ENCODE measurements around the gene PTPN1. TPM values are rescaled to one million over a fixed set of nuclear protein-coding genes. Genes with fewer than 3 reads are reported as not detected.
A peak's percentile ranks its signal among the peaks of the same experiment; 100 is the strongest.
"Not testable (repeated sequence)": the region's sequence is repeated elsewhere in the genome, so short reads cannot be mapped to it uniquely, and the experiment has no call there.

PTPN1 gene
- total RNA-seq, 1 experiment from 2014 or later: 118 TPM

DNA sequence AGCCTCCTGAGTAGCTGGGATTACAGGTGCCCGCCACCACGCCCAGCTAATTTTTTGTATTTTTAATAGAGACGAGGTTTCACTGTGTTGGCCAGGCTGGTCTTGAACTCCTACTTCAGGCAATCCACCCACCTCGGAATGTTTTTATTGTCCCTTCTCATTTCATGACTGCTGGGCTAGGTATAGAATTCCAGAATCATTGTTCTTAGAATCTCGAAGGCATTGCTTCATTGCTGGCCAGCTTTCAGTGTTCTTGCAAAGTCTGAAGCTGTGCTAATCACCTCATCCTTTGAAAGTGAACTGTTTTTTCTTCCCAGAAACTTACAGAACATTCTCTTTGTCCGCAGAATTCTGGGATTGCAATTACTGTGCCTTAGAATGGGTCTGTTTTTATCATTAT lies 49.0 kb downstream of the PTPN1 start:
- no peak for DNase-seq (ENCODE audit: low read depth, low spot score)
- in situ Hi-C loops (cut with HindIII; ENCODE audit: low pct_unique_long_range_greater_than_20kb, low sequenced_read_pairs): no loop called here

DNA sequence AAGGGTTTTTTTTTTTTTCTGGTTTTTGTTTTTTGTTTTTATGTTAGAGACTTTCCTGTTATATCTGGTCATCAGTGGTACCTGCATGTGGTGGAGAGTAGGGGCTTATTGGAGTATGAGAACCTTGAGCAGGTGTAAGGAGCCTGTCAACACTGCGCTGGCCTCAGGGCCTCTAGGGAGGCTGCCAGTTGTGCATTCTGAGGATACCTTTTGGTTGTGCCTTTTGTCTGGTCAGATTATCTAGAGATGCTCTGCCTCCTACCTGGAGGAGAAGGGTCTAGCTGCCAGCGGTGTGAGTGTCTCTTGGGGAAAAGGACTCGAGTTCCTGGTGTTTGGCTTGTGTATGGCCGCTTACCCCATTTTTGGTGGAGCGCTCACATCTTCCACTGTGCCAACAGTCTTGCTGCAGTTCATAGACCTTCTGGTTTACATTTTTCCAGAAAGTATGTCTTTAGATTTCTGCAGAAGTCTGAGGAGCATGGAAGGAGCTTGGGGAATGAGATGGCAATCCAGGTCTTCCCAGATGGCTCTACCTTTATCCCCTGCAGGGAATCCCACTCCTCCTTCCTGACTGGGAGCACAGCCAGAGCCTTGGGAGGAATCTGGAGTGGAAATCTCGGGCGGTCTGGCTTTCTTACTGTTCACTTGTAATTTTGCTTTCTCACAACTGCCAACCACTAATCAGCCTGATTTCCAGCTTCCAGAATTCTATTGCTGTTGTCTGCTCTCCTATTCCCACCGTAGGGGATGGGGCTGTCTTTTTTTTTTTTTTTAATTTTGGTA lies 49.9 kb downstream of the PTPN1 start:
- no peak for DNase-seq (ENCODE audit: low read depth, low spot score)
- in situ Hi-C loops (cut with HindIII; ENCODE audit: low pct_unique_long_range_greater_than_20kb, low sequenced_read_pairs): no loop called here

DNA sequence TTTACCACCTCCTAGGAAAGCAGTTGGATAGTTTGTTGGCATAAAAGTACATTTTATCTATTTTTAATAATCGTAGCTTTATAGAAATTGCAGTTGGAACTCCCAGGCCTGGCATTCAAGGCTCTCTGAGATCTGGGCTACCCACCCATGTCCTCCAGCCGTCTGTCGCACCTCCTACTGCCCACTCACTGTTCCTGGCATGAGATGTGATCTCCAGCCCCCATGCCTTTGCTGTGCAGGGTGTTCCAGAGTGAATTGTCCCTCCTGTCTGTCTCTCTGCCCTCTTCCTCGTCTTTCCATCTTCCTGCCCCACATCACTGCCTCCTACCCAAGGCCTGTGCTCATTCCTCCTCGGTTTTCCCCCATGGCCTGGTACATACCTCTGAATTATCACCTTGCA lies 50.7 kb downstream of the PTPN1 start:
- in situ Hi-C loops (cut with HindIII; ENCODE audit: low pct_unique_long_range_greater_than_20kb, low sequenced_read_pairs): no loop called here
- no peak for DNase-seq (ENCODE audit: low read depth, low spot score)

DNA sequence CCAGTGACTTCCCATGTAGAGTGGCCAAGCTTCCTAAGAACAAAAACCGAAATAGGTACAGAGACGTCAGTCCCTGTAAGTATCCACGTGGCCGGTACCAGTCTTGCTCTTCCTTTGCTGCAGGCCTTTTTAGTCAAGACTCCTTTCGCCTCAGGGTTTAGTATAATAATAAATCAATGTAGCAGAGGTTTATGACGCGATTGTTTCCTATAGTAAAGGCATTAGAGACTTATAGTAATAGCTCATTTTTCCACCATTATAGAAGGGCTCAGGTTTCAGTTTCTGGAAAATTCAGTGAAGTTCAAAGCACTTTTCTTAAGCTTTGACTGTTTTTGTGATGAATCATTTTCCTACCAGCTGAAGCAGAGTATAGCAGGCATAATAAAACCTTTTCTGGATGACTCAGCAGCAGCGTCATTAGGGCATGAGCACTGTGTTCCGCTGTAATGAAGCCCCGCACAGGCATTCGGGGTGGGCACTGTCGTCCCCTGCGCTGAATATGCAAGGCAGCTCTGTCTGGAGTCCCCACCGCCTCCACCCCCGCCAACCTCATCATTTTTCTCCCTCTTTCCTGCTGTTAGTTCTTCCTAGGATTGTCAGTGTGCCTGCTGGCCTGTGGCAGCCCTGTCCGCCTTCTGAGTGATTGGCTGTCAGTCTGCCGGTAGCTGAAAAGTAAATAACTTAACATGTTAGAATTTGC lies 51.3 kb downstream of the PTPN1 start:
- in situ Hi-C loops (cut with HindIII; ENCODE audit: low pct_unique_long_range_greater_than_20kb, low sequenced_read_pairs): no loop called here
- DNase-seq (ENCODE audit: low read depth, low spot score): peak; percentile 13

DNA sequence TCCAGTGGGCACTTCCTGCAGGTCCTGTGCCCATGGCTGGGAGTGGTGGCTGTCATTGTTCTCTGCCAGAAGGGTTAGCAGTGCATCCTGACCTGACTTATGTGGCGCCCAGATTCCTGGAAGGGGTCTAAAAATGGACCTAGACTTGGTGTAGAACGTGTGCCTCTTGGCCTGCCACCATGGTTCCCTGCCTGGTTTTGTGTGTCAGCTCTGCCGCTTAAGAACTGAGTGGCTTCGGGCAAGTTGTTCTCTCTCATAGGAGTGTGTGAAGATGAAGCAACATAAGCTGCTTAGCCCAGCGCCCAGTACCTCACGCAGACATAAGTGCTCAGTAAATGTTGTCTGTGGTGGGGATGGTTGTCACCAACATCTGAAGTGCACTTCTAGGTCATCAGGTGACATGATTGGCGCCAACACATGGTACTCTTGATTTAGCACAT lies 52.1 kb downstream of the PTPN1 start:
- in situ Hi-C loops (cut with HindIII; ENCODE audit: low pct_unique_long_range_greater_than_20kb, low sequenced_read_pairs): no loop called here
- no peak for DNase-seq (ENCODE audit: low read depth, low spot score)

DNA sequence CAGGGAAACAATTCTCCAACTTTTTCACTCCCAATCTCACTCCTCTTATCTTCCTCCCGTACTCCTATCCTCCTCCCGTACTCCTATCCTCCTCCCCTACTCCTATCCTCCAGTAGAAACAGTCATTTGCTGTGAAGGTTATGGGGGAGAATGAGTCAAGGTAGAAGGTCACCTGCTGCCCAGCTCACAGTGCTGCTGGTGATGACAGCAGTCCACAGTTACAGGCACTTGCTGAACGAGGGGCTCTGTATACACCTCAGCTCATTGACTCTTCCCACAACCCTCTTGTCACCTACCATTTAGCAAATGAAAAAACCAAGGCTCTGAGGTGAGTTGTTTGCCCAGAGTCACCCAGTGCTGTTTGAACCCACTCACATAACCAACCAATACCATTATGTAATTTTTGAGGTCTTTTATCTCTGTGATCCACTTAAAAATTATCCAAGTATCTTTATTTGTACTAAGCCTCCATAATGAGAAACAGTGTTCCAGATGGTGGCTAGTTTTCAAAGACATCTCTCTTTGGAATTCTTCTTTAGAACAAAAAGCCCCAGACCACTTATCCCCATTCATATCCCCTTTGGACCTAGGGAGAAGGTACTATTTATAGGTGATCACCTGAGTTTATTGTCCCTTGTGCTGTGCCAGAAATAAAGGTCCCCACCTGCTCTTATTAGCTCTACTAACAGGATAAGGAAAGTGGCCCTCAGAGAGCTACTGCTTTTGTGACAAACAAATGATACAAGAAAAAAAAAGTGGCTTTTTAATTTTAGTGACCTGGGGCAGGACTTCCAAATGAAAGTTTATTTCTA lies 53.2 kb downstream of the PTPN1 start:
- DNase-seq (ENCODE audit: low read depth, low spot score): no peak
- in situ Hi-C loops (cut with HindIII; ENCODE audit: low pct_unique_long_range_greater_than_20kb, low sequenced_read_pairs): no loop called here

DNA sequence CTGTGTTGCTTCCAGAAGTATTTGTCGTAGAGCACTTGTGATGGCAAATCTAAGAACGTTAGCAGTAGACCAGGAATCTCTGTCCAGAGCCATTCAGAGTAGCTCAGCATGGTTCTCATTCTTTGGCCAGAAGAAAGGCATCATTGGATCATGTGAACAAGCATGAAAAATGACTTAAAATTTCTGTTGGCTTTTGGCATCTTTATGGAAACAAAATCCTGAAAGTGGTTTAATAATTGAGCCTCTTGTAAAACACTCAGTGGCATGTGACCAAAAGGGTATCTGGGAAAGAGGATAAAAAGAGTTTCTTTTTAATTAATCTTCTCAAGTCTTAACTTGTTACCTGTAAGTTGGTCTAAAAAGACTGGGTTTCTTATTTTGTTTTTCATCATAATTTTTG lies 55.2 kb downstream of the PTPN1 start:
- in situ Hi-C loops (cut with HindIII; ENCODE audit: low pct_unique_long_range_greater_than_20kb, low sequenced_read_pairs): no loop called here
- no peak for DNase-seq (ENCODE audit: low read depth, low spot score)

DNA sequence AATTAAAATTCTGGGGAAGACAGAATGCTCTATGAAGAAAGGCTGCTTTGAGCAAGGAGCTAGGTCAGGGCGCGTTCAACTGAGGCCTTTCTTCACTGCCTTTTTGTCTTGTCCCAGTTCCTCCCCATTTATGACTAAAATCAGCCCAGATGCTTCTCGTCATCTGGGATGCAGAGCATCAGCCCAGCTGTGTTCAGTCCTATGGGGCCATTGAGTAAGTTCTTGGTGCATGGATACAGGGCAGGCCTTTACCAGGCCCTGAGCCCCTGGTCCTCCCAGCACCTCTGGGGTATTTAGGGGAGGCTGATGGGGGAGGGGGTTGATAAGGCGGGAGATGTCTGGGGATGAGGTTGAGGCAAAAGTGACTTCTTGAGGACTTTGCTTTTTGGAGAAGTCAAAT lies 55.7 kb downstream of the PTPN1 start:
- in situ Hi-C loops (cut with HindIII; ENCODE audit: low pct_unique_long_range_greater_than_20kb, low sequenced_read_pairs): no loop called here

DNA sequence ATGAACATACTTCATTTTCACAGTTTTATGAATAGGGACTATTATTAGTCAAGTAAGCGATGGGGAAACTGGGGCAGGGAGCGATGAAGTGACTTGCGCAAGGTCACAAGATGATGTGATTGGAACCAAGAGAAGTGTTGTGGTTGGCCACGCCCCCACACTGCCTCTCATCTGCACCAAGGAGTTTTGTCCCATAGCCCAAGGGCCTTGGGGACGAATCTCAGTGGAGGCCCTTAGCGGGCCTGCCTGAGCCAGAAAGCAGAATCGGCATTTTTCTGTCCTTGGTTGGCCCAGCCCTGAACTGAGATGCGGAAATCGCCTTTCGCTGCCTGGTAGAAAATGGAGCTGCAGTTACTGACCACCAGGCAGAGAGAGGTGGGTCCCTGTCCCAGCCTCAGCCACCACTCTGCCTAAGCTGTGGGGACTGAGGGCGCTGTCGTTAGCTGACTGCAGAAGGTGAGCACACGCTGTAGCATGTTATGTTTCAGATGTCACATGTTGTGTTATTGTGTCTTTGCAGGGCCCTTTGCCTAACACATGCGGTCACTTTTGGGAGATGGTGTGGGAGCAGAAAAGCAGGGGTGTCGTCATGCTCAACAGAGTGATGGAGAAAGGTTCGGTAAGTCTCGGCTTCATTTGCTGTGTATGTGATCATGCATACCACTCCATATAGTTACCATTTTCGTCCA lies 57.8 kb downstream of the PTPN1 start:
- in situ Hi-C loops (cut with HindIII; ENCODE audit: low pct_unique_long_range_greater_than_20kb, low sequenced_read_pairs): no loop called here
- no peak for DNase-seq (ENCODE audit: low read depth, low spot score)

More for the DNA sequence above, 55.7 kb downstream of the PTPN1 start:
- no peak for DNase-seq (ENCODE audit: low read depth, low spot score)

DNA sequence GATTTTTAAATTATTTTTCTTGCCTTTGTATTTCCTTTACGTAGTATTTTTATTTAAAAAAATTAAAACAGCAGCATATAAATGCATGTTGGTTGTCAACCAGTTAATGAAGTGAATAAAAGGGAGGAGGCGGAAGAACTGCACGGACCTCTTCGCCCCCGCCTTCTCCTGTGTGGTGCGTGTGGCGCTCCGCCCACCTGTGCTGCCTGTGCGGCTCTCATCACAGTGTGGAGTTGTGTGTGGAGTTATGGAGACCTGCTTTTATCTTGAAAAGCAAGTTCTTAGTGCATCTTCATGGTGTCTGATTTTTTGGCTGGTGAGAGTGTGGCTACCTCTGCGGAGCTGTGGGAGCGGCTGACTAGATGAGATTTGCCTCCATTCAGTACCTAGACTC lies 58.4 kb downstream of the PTPN1 start:
- no peak for DNase-seq (ENCODE audit: low read depth, low spot score)
- in situ Hi-C loops (cut with HindIII; ENCODE audit: low pct_unique_long_range_greater_than_20kb, low sequenced_read_pairs): no loop called here

DNA sequence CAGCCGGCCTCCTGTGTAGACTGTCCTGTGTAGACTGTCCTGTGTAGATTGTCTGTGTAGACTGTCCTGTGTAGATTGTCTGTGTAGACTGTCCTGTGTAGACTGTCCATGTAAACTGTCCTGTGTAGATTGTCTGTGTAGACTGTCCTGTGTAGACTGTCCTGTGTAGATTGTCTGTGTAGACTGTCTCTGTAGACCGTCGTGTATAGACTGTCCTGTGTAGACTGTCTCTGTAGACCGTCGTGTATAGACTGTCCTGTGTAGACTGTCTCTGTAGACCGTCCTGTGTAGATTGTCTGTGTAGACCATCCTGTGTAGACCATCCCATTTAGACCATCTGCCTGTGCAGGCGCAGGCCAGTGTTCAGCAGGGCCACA lies 59.3 kb downstream of the PTPN1 start:
- DNase-seq (ENCODE audit: low read depth, low spot score); in situ Hi-C loops (cut with HindIII; ENCODE audit: low pct_unique_long_range_greater_than_20kb, low sequenced_read_pairs): not testable (repeated sequence)

DNA sequence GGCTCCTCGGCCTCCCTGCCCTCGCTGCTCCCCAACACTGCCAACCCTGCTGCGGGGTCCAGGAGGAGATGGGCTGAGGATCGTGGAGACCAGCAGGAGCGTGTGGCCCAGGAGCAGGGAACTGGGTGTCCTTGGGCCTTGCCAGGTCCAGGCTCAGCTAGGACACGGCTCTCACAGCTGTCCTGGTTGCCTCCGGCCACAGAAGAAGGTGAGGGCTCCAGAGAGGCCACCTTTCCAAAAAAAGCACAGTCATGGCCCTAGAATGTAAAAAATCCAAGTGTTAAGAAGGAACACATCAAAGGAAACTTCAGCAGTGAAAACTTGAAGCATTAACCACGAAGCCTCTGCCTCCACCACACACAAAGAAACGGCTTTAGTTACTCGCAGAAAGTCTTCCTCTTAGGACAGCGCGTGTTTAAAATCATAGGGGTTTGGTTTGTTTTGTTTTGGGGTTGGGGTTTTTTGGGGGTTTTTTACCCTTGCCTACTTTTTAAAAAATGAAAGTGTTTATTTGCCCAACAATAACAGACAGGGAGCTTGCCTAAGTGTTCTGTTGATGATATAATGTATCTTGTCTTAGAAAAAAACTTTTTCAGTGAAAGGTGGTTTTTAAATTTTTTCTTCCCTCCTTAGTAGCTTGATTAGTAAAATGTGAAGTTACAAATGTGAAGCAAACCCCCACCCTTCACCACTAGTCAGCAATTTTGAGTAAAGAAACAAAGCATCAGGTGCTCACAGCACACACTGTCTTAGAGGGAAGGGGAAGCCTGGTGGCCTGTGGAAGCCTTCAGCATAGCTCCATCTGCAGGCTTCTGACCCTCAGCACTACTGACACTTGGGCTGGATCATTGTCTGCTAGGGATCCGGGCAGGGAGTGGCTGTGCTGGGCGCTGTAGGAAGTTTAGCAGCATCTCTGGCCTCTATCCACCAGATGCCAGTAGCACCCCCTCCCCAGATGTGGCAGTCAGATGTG lies 60.0 kb downstream of the PTPN1 start:
- DNase-seq (ENCODE audit: low read depth, low spot score): peak; percentile 73
- in situ Hi-C loops (cut with HindIII; ENCODE audit: low pct_unique_long_range_greater_than_20kb, low sequenced_read_pairs): no loop called here

DNA sequence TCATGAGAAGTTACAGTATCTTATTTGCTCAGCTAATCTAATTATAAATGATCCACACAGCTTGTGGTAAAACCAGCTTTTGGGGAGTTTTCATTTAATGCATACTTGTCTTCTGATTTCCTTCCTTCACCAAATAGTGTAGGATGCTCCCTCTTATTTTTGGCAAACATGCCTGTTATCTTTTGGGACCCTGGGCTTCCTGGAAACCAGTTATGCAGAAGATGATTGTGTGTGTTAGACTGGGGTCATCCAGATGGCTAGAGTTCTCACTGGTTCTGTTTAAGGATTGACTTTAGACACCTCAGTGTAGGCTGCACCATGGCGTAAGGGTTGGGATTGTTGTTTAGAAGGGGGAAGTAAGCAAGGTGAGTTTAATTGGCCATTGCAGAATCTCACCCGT lies 61.3 kb downstream of the PTPN1 start:
- in situ Hi-C loops (cut with HindIII; ENCODE audit: low pct_unique_long_range_greater_than_20kb, low sequenced_read_pairs): no loop called here

DNA sequence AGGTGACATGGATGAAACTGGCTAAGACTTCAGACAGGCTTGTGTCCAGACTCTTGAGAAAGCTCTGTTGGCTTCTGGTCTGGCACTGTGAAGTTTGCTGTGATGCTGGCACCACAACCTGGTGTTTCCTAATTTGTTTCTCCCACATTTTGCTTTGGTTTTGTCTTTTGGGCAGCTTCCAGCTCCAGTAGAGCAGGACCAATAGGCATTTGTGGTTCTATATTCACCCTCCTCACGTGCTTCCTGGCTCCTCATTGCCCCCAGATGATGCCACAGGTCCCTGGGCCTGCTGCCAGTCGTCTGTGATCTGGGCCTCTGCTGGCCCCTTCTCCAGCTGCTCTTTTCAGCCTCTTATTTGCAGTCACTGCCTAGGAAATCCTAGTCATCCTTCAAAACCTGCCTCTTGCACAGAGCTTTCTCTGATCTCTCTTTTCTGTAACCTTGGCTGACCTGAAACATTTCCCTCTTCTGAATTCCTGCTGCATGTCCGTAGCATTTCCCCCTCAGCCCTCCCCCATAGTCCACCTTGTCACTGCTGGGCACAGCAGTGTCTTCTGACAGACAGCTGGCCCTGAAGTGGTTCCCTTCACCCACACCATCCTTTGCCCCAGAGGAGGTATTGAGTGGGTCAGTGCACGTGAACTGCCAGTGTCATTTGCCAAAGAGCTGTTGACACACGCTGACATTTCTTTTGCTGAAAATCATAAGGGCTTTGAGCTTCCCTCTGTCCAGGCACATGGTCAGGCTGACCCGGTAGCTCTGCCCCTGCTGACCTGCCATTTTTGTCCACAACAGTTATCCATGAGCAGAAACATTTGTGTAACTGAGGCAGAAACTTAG lies 63.0 kb downstream of the PTPN1 start:
- in situ Hi-C loops (cut with HindIII; ENCODE audit: low pct_unique_long_range_greater_than_20kb, low sequenced_read_pairs): no loop called here
- DNase-seq (ENCODE audit: low read depth, low spot score): no peak

More for the DNA sequence above, 61.3 kb downstream of the PTPN1 start:
- DNase-seq (ENCODE audit: low read depth, low spot score): no peak

DNA sequence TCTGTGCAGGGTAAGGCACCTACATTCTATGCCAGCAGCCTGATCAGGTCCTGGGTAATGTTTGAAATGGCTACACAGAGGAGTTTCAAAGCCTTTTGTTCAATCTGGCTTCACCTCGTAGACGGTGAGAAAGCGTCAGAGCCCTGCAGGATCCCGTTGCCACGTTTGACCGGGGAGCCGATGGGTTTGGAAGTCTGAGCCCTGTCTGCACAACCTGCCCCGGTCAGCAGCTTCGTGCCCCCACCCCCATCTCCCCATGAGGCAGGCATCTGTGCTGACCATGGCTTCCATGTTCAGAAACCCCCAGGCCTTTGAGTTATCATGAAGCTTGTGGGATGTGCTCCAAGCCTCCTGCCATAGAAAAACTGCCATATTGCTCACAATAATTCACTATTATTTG lies 63.9 kb downstream of the PTPN1 start:
- in situ Hi-C loops (cut with HindIII; ENCODE audit: low pct_unique_long_range_greater_than_20kb, low sequenced_read_pairs): no loop called here
- no peak for DNase-seq (ENCODE audit: low read depth, low spot score)

DNA sequence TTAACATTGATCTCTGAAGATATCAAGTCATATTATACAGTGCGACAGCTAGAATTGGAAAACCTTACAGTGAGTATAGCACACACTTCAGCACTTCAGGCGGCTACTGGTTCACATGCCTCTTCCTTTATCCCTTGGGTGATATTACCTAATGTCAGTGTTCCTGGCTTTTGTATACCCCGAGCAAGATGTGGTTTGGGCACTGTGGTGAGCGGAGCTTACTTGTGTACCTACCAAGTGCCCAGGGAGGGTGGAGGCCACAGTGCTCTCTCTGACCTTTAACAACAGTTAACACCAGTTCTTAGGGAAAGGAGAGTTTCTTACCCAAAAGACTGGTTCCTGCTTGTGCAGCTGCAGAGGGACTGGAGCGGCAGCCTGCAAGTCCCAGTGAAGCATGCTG lies 64.4 kb downstream of the PTPN1 start:
- DNase-seq (ENCODE audit: low read depth, low spot score): no peak
- in situ Hi-C loops (cut with HindIII; ENCODE audit: low pct_unique_long_range_greater_than_20kb, low sequenced_read_pairs): no loop called here

Measured in SK-MEL-5 (cell line).